ENCODE data around the gene EGFLAM. TPM values are rescaled to one million over a fixed set of nuclear protein-coding genes. Genes with fewer than 3 reads are reported as not detected.

EGFLAM gene
- 0.06 to 0.18 TPM (median 0.08 TPM) in 3 of 5 replicates, not detected in the others for total RNA-seq (2022; extraction: Qiagen RNA extraction; ENCODE audit: low read depth)

GRCh38 chr5:38258319-38259061, at the start of gene EGFLAM:
Gene EGFLAM, plus strand, starts transcription at chr5:38258559. Its CDS starts 196 bp downstream, at chr5:38258755.

Measured in A549 treated with DMSO at 1 μM for 4 hours (cell line).